HL-60 (cell line): Measurements from ENCODE around the gene MYOF.

Source experiments
- GABPA ChIP-seq: IDR thresholded peaks from 2 replicates; pipeline ENCODE4 v1.6.1; 2012; ENCODE audit warnings: low read depth
- POLR2AphosphoS5 ChIP-seq: IDR thresholded peaks from 2 replicates; pipeline ENCODE4 v1.6.1; 2012; ENCODE audit warnings: low read depth
- SPI1 ChIP-seq: IDR thresholded peaks from 2 replicates; pipeline ENCODE4 v1.6.1; 2012; ENCODE audit warnings: low read depth, mild to moderate bottlenecking, borderline replicate concordance
- TF ChIP-seq, protein P1 (sequence below): IDR thresholded peaks from one replicate; pipeline ENCODE4 v1.5.1; 2011; ENCODE audit warnings: low read length, control low read depth, inconsistent platforms; ENCODE audit not compliant: insufficient read depth

GRCh38 chr10:93287775-93288174, 194.4 kb downstream of the MYOF start:
- no peak for TF ChIP-seq POLR2AphosphoS5
- TF ChIP-seq, protein P1, sequence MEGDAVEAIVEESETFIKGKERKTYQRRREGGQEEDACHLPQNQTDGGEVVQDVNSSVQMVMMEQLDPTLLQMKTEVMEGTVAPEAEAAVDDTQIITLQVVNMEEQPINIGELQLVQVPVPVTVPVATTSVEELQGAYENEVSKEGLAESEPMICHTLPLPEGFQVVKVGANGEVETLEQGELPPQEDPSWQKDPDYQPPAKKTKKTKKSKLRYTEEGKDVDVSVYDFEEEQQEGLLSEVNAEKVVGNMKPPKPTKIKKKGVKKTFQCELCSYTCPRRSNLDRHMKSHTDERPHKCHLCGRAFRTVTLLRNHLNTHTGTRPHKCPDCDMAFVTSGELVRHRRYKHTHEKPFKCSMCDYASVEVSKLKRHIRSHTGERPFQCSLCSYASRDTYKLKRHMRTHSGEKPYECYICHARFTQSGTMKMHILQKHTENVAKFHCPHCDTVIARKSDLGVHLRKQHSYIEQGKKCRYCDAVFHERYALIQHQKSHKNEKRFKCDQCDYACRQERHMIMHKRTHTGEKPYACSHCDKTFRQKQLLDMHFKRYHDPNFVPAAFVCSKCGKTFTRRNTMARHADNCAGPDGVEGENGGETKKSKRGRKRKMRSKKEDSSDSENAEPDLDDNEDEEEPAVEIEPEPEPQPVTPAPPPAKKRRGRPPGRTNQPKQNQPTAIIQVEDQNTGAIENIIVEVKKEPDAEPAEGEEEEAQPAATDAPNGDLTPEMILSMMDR: no peak
- TF ChIP-seq SPI1: no peak
- TF ChIP-seq GABPA: no peak
